Osteoblast (primary cell): ENCODE results near the gene GDPGP1. TPM values are rescaled to one million over a fixed set of nuclear protein-coding genes. Genes with fewer than 3 reads are reported as not detected.

Experiments used
- DNase-seq: peaks from one replicate; pipeline ENCODE4 v3.0.0; 2011; ENCODE audit warnings: low spot score, mixed read lengths; ENCODE audit not compliant: insufficient read length; ENCODE audit errors: missing footprints
- H2AFZ ChIP-seq: 2 replicates; pipeline ENCODE4 v1.6.0; 2011; ENCODE audit warnings: mild to moderate bottlenecking, low read length
- H3K27ac ChIP-seq: 2 replicates; pipeline ENCODE4 v1.5.1; 2011; ENCODE audit warnings: mild to moderate bottlenecking, low read depth, low read length, moderate library complexity
- H3K27me3 ChIP-seq: 2 replicates; pipeline ENCODE4 v1.6.0; 2012; ENCODE audit warnings: mild to moderate bottlenecking, control low read depth, inconsistent platforms, low read length, moderate library complexity; ENCODE audit not compliant: insufficient read depth
- H3K36me3 ChIP-seq: 2 replicates; pipeline ENCODE4 v1.5.1; 2011; ENCODE audit warnings: mild to moderate bottlenecking, low read length, control low read depth, moderate library complexity; ENCODE audit not compliant: insufficient read depth
- H3K4me1 ChIP-seq: 2 replicates; pipeline ENCODE4 v1.5.1; 2011; ENCODE audit warnings: mild to moderate bottlenecking, low read length, control low read depth, moderate library complexity; ENCODE audit not compliant: insufficient read depth
- H3K4me2 ChIP-seq: 2 replicates; pipeline ENCODE4 v1.6.0; 2011; ENCODE audit warnings: mild to moderate bottlenecking, low read length; ENCODE audit not compliant: insufficient read depth
- H3K4me3 ChIP-seq: fragments of 200-600 bp; sonication (generic); 3 replicates; pipeline ENCODE4 v1.5.1; 2012; ENCODE audit warnings: mild to moderate bottlenecking, low read length, inconsistent platforms; ENCODE audit not compliant: insufficient read depth
- H3K79me2 ChIP-seq: 2 replicates; pipeline ENCODE4 v1.6.0; 2012; ENCODE audit warnings: mild to moderate bottlenecking, low read length, control low read depth, inconsistent platforms; ENCODE audit not compliant: insufficient read depth
- H3K9me3 ChIP-seq: 2 replicates; pipeline ENCODE4 v1.5.1; 2011; ENCODE audit warnings: low read depth, low read length, control low read depth
- H4K20me1 ChIP-seq: 2 replicates; pipeline ENCODE4 v1.6.0; 2012; ENCODE audit warnings: mild to moderate bottlenecking, low read length, control low read depth; ENCODE audit not compliant: insufficient read depth
- total RNA-seq: library from RNA; depleted of rRNA; stranded (reverse); fragments of >200 nt; gene quantifications from 2 replicates; pipeline ENCODE4 v1.2.3, GENCODE V29; 2012
- TF ChIP-seq, protein P1 (sequence below): IDR thresholded peaks from 2 replicates; pipeline ENCODE4 v1.5.1; 2011; ENCODE audit warnings: mild to moderate bottlenecking, low read depth, low read length, moderate library complexity; ENCODE audit errors: extremely low read depth

GDPGP1 gene
- total RNA-seq, 1 donor, result 8.0 TPM

DNA sequence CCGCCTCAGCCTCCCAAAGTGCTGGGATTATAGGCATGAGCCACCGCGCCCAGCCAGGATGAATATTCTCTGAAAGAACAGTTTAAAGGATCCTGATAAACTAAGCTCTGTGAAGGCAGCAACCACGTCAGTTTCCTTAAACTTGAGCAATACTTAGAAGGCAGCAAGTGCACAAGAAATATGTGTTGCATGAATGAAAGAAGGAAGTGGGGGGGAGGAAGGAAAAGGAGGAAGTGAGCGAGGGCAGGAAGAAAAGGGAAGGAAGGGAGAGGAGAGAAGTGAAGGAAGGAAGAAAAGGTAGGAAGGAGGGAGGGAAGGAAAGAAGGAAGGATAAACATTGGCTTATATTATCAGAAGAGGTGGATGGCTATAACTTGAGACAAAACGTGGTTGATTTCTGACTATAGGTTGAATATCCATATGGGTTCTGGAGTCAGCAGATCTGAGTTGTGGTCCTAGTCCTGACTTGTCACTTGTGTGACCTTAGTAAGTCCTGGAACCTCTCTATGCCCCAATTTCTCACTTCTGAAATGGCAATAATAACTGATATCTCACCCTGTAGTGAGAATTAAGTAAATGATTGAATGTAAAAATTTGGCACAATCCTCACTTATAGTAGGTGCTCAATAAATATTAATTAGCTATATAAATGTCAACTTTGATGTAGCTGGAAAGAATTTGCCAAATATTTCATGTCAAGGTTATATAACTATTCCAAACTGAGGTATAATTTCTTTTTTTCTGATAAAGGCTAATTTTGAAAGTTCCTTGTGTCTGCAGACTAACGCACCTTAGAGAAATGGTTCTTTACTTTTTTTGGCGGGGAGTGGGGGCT lies 44.9 kb upstream of the GDPGP1 start:
- peak; percentile 8 for DNase-seq
- Histone ChIP-seq H3K4me2 (no peak overlapping the region), H3K79me2 (no peaks in the 10 kb centered on the region), H3K9me3 (no peaks in the 10 kb centered on the region), H4K20me1 (no peaks in the 10 kb centered on the region), H2AFZ (no peak overlapping the region), H3K36me3 (no peaks in the 10 kb centered on the region), H3K4me3 (no peak overlapping the region), H3K4me1 (peaks cover 7% of the 10 kb centered on the region), H3K27ac (no peak overlapping the region), H3K27me3 (no peaks in the 10 kb centered on the region)
- TF ChIP-seq, protein P1, sequence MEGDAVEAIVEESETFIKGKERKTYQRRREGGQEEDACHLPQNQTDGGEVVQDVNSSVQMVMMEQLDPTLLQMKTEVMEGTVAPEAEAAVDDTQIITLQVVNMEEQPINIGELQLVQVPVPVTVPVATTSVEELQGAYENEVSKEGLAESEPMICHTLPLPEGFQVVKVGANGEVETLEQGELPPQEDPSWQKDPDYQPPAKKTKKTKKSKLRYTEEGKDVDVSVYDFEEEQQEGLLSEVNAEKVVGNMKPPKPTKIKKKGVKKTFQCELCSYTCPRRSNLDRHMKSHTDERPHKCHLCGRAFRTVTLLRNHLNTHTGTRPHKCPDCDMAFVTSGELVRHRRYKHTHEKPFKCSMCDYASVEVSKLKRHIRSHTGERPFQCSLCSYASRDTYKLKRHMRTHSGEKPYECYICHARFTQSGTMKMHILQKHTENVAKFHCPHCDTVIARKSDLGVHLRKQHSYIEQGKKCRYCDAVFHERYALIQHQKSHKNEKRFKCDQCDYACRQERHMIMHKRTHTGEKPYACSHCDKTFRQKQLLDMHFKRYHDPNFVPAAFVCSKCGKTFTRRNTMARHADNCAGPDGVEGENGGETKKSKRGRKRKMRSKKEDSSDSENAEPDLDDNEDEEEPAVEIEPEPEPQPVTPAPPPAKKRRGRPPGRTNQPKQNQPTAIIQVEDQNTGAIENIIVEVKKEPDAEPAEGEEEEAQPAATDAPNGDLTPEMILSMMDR, result no peak

DNA sequence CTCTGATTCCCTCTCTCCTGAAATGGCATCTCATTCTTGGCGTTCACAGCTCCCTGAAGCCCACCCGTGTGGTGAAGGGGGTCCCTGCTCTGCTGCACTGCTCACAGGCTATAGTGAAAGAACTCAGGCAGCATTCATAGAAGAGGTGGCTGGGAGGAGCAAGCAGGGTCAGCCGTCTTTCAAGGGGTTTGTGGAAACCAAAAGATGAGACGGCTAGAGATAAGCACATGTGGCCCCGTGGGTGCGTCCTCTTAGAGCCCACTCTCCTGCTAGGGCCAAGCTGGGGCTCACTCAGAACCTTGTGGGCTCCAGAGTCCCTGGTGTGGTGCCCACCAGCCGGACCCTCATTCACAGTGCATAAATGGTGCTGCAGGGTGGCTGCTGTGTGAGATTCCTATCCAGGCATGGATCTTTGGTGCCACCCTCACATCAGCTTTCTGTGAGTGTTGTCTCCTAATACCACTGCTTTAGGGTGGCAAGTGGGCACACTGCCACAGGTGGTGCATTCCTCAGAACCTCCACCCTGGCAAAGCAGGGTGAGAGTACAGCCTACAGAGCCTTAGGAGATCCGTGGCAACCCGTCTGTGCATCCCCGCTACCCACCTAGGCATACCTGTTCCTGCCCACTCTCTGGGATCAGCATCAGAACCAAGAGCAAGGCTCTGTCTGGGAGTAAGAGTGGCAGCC lies 44.1 kb upstream of the GDPGP1 start:
- Histone ChIP-seq H3K79me2 (no peaks in the 10 kb centered on the region), H3K9me3 (no peaks in the 10 kb centered on the region), H3K36me3 (no peaks in the 10 kb centered on the region), H4K20me1 (no peaks in the 10 kb centered on the region), H3K27me3 (no peaks in the 10 kb centered on the region), H3K4me3 (no peak overlapping the region), H3K4me1 (peaks cover 2% of the 10 kb centered on the region), H2AFZ (no peak overlapping the region), H3K27ac (no peak overlapping the region), H3K4me2 (no peak overlapping the region)
- no peak for DNase-seq
- TF ChIP-seq, protein P1, result no peak

DNA sequence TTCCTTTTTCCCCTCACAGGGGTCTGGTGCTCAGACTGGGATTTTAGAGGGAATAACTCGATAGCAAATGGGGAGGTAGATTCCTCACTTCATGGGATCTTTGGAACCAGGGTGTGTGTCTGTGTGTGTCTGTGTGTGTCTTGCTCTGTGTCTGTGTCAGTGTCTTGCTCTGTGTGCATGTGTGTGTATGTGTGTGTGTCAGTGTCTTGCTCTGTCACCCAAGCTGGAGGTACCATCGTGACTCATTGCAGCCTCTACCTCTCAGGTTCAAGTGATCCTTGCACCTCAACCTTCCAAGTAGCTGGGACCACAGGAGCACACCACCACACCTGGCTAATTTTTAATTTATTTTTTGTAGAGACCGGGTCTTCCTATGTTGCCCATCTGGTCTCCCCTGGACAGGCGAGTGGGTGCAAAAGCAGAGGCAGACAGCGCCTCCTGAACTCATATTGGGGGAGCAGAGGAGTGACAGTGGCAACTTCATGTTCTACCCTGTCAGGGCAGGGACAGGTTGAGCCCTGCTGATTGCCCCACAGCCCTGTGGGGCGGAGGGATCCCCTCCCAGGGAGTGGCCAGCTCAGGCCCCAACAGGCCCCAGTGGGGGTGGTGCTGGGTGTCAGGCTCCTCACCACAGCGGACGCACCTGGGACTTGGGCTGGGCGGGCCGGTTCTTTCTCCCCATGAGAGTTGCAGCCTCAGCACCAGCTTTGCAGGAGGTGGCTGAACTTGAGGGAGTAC lies 43.2 kb upstream of the GDPGP1 start:
- H3K4me2 ChIP-seq, result no peak overlapping the region
- H3K4me3 ChIP-seq, result no peak overlapping the region
- H3K36me3 ChIP-seq, result no peaks in the 10 kb centered on the region
- DNase-seq, result peak; percentile 26
- TF ChIP-seq, protein P1, result no peak
- no peak overlapping the region for H2AFZ ChIP-seq
- no peaks in the 10 kb centered on the region for H3K9me3 ChIP-seq
- H4K20me1 ChIP-seq, result no peaks in the 10 kb centered on the region
- H3K27ac ChIP-seq, result no peak overlapping the region
- no peaks in the 10 kb centered on the region for H3K4me1 ChIP-seq
- H3K79me2 ChIP-seq, result no peaks in the 10 kb centered on the region
- H3K27me3 ChIP-seq, result no peaks in the 10 kb centered on the region

DNA sequence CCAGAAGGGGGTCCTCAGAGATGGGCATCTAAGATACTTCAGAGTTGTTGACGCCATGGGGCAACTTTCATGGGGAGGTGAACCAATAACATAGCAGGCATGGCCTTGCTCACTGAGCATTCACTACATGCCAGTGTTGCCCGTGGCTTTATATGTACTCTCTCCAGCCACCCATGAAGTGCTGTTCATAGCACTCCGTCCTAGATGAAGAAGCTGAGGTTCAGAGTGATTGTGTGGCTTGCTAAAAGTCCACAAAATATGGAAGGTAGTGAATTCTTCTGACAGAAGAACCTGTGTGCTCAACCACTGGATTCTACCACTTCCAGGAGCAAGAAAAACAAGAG lies 42.7 kb upstream of the GDPGP1 start:
- DNase-seq, result peak; percentile 38
- H3K4me2 ChIP-seq, result no peak overlapping the region

More for the DNA sequence above, 42.7 kb upstream of the GDPGP1 start:
- Histone ChIP-seq H3K9me3 (no peaks in the 10 kb centered on the region), H2AFZ (no peak overlapping the region), H4K20me1 (no peaks in the 10 kb centered on the region), H3K27me3 (no peaks in the 10 kb centered on the region), H3K79me2 (no peaks in the 10 kb centered on the region), H3K4me1 (no peaks in the 10 kb centered on the region), H3K36me3 (no peaks in the 10 kb centered on the region), H3K4me3 (no peak overlapping the region), H3K27ac (no peak overlapping the region)
- TF ChIP-seq, protein P1, result no peak
